Kidney epithelial cell (primary cell): ENCODE data around the gene TMEM80. TPM values are rescaled to one million over a fixed set of nuclear protein-coding genes. Genes with fewer than 3 reads are reported as not detected.
A peak's percentile ranks its signal among the peaks of the same experiment; 100 is the strongest.

ENCODE experiments used
- DNase-seq: peaks from one replicate; pipeline ENCODE4 v3.0.0-alpha.2; 2010; ENCODE audit warnings: low read depth
- H3K27me3 ChIP-seq: 2 replicates; pipeline ENCODE4 v1.6.0; 2011; ENCODE audit warnings: low read length; ENCODE audit not compliant: control insufficient read depth, insufficient read depth
- H3K36me3 ChIP-seq: 2 replicates; pipeline ENCODE4 v1.5.1; 2011; ENCODE audit warnings: low read length; ENCODE audit not compliant: control insufficient read depth, insufficient read depth
- H3K4me3 ChIP-seq: 2 replicates; pipeline ENCODE4 v1.5.1; 2011; ENCODE audit warnings: low read depth, mild to moderate bottlenecking, control low read depth, low read length
- total RNA-seq: library from RNA; depleted of rRNA; stranded (reverse); fragments of >200 nt; gene quantifications from 2 replicates; pipeline ENCODE4 v1.2.3, GENCODE V29; 2015
- TF ChIP-seq, protein P1 (sequence below): IDR thresholded peaks from 2 replicates; pipeline ENCODE4 v1.5.1; 2011; ENCODE audit warnings: mild to moderate bottlenecking, moderate library complexity, low read length, control low read depth, inconsistent platforms; ENCODE audit not compliant: insufficient read depth, poor library complexity, severe bottlenecking

Gene TMEM80
- total RNA-seq, 1 donor from 2014 or later = 28.5 TPM

DNA sequence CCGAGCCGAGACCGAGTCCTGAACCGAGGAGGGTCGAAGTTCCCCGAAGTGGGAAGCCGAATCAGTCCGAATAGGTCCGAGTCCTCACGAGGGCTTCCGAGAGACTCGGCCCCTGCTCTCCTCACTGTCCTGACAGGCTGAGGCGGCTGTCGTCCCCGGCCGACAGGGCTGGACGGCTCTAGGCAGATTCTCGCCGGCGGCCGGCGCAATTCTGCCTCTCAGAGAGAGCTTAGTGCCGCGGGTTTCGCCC is 403 bp upstream of the TMEM80 start:
- TF ChIP-seq, protein P1, sequence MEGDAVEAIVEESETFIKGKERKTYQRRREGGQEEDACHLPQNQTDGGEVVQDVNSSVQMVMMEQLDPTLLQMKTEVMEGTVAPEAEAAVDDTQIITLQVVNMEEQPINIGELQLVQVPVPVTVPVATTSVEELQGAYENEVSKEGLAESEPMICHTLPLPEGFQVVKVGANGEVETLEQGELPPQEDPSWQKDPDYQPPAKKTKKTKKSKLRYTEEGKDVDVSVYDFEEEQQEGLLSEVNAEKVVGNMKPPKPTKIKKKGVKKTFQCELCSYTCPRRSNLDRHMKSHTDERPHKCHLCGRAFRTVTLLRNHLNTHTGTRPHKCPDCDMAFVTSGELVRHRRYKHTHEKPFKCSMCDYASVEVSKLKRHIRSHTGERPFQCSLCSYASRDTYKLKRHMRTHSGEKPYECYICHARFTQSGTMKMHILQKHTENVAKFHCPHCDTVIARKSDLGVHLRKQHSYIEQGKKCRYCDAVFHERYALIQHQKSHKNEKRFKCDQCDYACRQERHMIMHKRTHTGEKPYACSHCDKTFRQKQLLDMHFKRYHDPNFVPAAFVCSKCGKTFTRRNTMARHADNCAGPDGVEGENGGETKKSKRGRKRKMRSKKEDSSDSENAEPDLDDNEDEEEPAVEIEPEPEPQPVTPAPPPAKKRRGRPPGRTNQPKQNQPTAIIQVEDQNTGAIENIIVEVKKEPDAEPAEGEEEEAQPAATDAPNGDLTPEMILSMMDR = no peak
- no peaks in the 10 kb centered on the region for H3K36me3 ChIP-seq
- peak overlapping the region; percentile 83 for H3K4me3 ChIP-seq
- no peaks in the 10 kb centered on the region for H3K27me3 ChIP-seq
- no peak for DNase-seq

DNA sequence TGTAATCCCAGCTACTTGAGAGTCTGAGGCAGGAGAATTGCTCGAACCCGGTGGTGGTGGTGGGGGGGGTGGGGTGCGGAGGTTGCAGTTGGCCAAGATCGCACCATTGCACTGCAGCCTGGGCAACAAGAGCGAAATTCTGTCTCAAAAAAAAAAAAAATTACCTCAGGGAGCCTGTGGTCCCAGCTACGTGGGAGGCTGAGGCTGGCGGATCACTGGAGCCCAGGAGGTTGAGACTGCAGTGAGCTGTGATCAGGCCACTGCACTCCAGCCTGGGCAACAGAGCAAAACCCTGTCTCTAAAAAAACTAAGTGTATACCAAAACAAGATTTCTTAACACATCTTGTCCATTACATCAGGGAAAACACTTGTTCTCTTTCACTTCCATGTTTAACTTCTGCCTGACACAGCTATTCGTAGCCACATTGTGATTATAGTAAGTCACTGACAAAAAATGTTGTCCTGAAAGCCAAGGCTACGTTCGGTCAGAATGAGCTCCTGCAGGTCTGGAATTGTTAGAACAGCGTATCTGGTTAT is 1.4 kb downstream of the TMEM80 start:
- H3K4me3 ChIP-seq = peak overlapping the region; percentile 83
- no peaks in the 10 kb centered on the region for H3K36me3 ChIP-seq
- TF ChIP-seq, protein P1 = no peak
- peak; percentile 71 for DNase-seq
- no peaks in the 10 kb centered on the region for H3K27me3 ChIP-seq

DNA sequence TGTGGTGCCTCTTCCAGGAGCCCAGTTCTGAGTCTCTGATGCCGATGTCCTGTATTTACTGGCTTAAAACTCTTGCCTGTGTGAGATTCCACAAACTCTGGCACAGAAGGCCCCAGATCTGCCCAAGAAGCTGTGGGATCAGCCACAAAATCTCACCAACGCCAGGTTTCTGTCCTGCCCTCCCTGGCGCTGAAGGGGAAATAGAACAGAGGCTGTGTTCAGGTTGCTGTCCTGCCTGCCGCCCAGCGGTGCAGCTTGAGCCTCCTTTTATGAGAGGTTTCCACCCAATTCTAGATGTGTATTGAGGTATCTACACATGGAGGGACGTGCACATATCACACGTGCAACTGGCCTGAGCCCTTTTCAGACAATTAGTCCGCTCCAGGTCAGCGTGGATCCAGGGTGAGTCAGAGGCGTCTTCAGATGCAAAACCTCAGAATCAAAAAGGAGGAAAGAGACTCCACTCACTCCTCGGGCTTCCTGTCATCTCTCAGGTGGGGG is 2.2 kb downstream of the TMEM80 start:
- DNase-seq = no peak
- TF ChIP-seq, protein P1 = no peak
- H3K27me3 ChIP-seq = no peaks in the 10 kb centered on the region
- no peaks in the 10 kb centered on the region for H3K36me3 ChIP-seq
- H3K4me3 ChIP-seq = no peak overlapping the region

DNA sequence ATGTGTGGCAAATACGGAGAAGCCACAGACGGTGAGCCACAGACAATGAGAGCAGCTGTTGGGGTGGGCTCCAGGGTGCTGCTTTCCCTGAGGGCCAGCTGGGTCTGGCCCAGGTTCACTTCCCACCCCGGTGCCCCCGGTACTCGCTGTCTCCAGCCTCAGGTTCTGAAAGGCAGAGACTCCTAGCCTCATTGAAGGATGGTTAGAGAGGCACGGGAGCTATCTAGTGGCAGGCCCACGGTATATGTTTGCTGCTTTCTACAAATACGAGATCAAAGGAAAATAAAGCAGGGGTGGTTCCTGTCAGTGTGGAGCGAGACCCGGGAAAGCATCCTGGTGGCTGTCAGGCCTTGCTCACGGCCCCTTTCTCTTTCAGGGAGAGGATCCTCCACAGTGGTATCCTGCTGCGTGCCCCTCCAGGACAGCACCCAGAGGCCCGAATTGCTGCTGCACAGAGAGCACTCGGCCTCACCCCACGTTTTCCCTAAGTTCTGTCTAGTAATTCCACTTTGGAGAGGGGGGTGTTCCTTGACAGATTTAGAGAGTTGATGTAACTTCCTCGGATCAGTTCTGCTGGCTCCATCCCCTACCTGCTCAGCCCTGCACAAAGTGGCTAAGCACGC is 3.0 kb downstream of the TMEM80 start:
- no peak overlapping the region for H3K4me3 ChIP-seq
- no peak for DNase-seq
- H3K27me3 ChIP-seq = no peaks in the 10 kb centered on the region
- H3K36me3 ChIP-seq = no peaks in the 10 kb centered on the region
- TF ChIP-seq, protein P1 = no peak

DNA sequence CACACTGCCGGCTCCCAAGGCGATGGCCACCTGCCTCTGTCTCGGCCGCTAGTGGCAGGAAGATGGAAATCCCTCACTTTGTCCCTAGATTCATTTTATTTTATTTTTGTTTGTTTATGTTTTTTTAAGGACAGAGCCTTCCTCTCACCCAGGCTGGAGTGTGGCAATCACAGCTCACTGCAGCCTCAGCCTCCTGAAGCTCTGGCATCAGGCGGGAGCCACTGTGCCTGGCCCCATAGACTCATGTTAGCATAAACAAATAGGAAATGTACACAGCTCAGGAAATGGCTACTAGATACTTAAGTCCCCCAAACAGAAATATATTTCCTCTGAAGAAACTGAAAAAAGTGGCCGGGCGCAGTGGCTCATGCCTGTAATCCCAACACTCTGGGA is 3.5 kb downstream of the TMEM80 start:
- no peaks in the 10 kb centered on the region for H3K36me3 ChIP-seq
- H3K27me3 ChIP-seq = no peaks in the 10 kb centered on the region
- no peak for DNase-seq
- TF ChIP-seq, protein P1 = no peak
- no peak overlapping the region for H3K4me3 ChIP-seq

DNA sequence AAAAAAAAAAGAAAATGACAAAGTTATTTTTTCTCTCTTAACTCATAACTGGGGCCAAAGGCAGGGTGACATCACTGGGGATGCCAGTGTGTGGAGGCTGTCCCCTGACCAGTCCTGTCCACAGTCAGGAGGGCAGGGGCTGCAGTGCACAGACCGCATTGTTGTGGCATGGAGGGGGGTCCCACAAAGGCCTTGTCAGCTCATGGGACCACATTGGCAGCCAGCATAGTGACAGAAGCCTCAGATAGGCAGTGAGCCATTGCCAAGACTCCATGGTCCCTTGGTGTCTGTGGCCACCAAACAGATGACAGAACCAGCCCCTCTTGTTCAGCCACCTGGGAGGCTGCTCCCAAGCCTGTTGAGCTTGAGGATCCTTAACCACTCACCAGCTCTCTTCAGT is 4.1 kb downstream of the TMEM80 start:
- no peaks in the 10 kb centered on the region for H3K27me3 ChIP-seq
- DNase-seq = no peak
- TF ChIP-seq, protein P1 = no peak
- H3K4me3 ChIP-seq = no peak overlapping the region
- H3K36me3 ChIP-seq = no peaks in the 10 kb centered on the region
